Stimulated activated naive B cell treated with anti-CD40 and anti-IgM and Interleukin-4, amounts not matched to agents 10 μg/mL and 1 μg/mL and 100 μg/mL, for 72 hours (primary cell): ENCODE results near the gene TNIK.
"Not testable (repeated sequence)": the region's sequence is repeated elsewhere in the genome, so short reads cannot be mapped to it uniquely, and the experiment has no call there.

Experiments
- ATAC-seq, 2 donors: fragments of 150-1000 bp; cut with Tn5 transposase; replicated peaks; 2 replicates each; pipeline ENCODE4 v1.10.0; 2021; ENCODE audit warnings: moderate library complexity in 1 of 2
- DNase-seq: peaks from one replicate; pipeline ENCODE4 v3.0.0; 2021
- H3K27ac Mint-ChIP-seq: one replicate; pipeline ENCODE4 v1.8.0; 2022; ENCODE audit warnings: mild to moderate bottlenecking, mixed read lengths
- H3K27me3 Mint-ChIP-seq, 2 donors: one replicate each; pipeline ENCODE4 v1.8.0; 2022; ENCODE audit warnings: mixed read lengths in 2 of 2
- H3K36me3 Mint-ChIP-seq, 2 donors: one replicate each; pipeline ENCODE4 v1.8.0; 2022; ENCODE audit warnings: mixed read lengths in 2 of 2, mild to moderate bottlenecking in 1 of 2
- H3K4me1 Mint-ChIP-seq, 2 donors: one replicate each; pipeline ENCODE4 v1.8.0; 2022; ENCODE audit warnings: mixed read lengths in 2 of 2, mild to moderate bottlenecking in 1 of 2
- H3K4me3 Mint-ChIP-seq, 2 donors: one replicate each; pipeline ENCODE4 v1.8.0; 2022; ENCODE audit warnings: mild to moderate bottlenecking in 2 of 2, mixed read lengths in 2 of 2, moderate library complexity in 1 of 2
- H3K9me3 Mint-ChIP-seq, 2 donors: one replicate each; pipeline ENCODE4 v1.8.0; 2022; ENCODE audit warnings: mixed read lengths in 2 of 2, mild to moderate bottlenecking in 1 of 2

The TNIK gene

GRCh38 chr3:171428321-171428787 lies 31.9 kb downstream of the TNIK start:
- H3K27ac Mint-ChIP-seq, result no peak overlapping the region
- H3K4me3 Mint-ChIP-seq, result no peak overlapping the region
- peaks cover 0 to 1% of the 10 kb centered on the region in 2 donors for H3K9me3 Mint-ChIP-seq
- DNase-seq (no peak), ATAC-seq (no peak)
- H3K27me3 Mint-ChIP-seq, result no peaks in the 10 kb centered on the region
- H3K36me3 Mint-ChIP-seq, result no peaks in the 10 kb centered on the region
- no peaks in the 10 kb centered on the region for H3K4me1 Mint-ChIP-seq

GRCh38 chr3:171427771-171428320 lies 32.4 kb downstream of the TNIK start:
- DNase-seq (no peak), ATAC-seq (no peak)
- Mint-ChIP-seq H3K27me3 (no peaks in the 10 kb centered on the region), H3K36me3 (no peaks in the 10 kb centered on the region), H3K4me3 (no peak overlapping the region), H3K9me3 (peaks cover 0 to 1% of the 10 kb centered on the region in 2 donors), H3K27ac (no peak overlapping the region), H3K4me1 (no peaks in the 10 kb centered on the region)

GRCh38 chr3:171424063-171424462 lies 36.1 kb downstream of the TNIK start:
- H3K36me3 Mint-ChIP-seq, H3K27ac Mint-ChIP-seq, H3K27me3 Mint-ChIP-seq, DNase-seq, H3K4me3 Mint-ChIP-seq, H3K9me3 Mint-ChIP-seq, H3K4me1 Mint-ChIP-seq, ATAC-seq: not testable (repeated sequence)

- H3K36me3 Mint-ChIP-seq, H3K4me1 Mint-ChIP-seq, ATAC-seq, DNase-seq, H3K27me3 Mint-ChIP-seq, H3K4me3 Mint-ChIP-seq, H3K9me3 Mint-ChIP-seq, H3K27ac Mint-ChIP-seq: not testable (repeated sequence)
Observed at GRCh38 chr3:171422855-171423254, 37.4 kb downstream of the TNIK start.

GRCh38 chr3:171420667-171421066 lies 39.5 kb downstream of the TNIK start:
- peaks cover 0 to 1% of the 10 kb centered on the region in 2 donors for H3K9me3 Mint-ChIP-seq
- no peak for ATAC-seq
- DNase-seq, result no peak
- no peak overlapping the region for H3K27ac Mint-ChIP-seq
- no peak overlapping the region for H3K4me3 Mint-ChIP-seq
- no peaks in the 10 kb centered on the region for H3K36me3 Mint-ChIP-seq
- H3K27me3 Mint-ChIP-seq, result no peaks in the 10 kb centered on the region
- H3K4me1 Mint-ChIP-seq, result no peaks in the 10 kb centered on the region

GRCh38 chr3:171419457-171419856 lies 40.7 kb downstream of the TNIK start:
- DNase-seq, result no peak
- Mint-ChIP-seq H3K9me3 (peaks cover 0 to 1% of the 10 kb centered on the region in 2 donors), H3K36me3 (no peaks in the 10 kb centered on the region), H3K4me3 (no peak overlapping the region), H3K27me3 (peaks cover 0 to 4% of the 10 kb centered on the region in 2 donors), H3K4me1 (no peaks in the 10 kb centered on the region), H3K27ac (no peak overlapping the region)
- no peak for ATAC-seq

- H3K36me3 Mint-ChIP-seq, result no peaks in the 10 kb centered on the region
- H3K27me3 Mint-ChIP-seq, result peaks cover 0 to 4% of the 10 kb centered on the region in 2 donors
- no peak overlapping the region for H3K4me3 Mint-ChIP-seq
- H3K9me3 Mint-ChIP-seq, result no peaks in the 10 kb centered on the region
- no peaks in the 10 kb centered on the region for H3K4me1 Mint-ChIP-seq
- no peak for DNase-seq
- H3K27ac Mint-ChIP-seq, result no peak overlapping the region
- no peak for ATAC-seq
Observed at GRCh38 chr3:171417813-171418212, 42.4 kb downstream of the TNIK start.

GRCh38 chr3:171417137-171417536 lies 43.1 kb downstream of the TNIK start:
- Mint-ChIP-seq H3K27ac (no peak overlapping the region), H3K9me3 (no peaks in the 10 kb centered on the region), H3K4me3 (no peak overlapping the region)

GRCh38 chr3:171416666-171417065 lies 43.5 kb downstream of the TNIK start:
- no peaks in the 10 kb centered on the region for H3K9me3 Mint-ChIP-seq
- H3K4me1 Mint-ChIP-seq, result no peaks in the 10 kb centered on the region
- peaks cover 0 to 4% of the 10 kb centered on the region in 2 donors for H3K27me3 Mint-ChIP-seq
- H3K4me3 Mint-ChIP-seq, result no peak overlapping the region
- no peaks in the 10 kb centered on the region for H3K36me3 Mint-ChIP-seq
- no peak for ATAC-seq
- no peak overlapping the region for H3K27ac Mint-ChIP-seq
- DNase-seq, result no peak

More at GRCh38 chr3:171417137-171417536, 43.1 kb downstream of the TNIK start:
- ATAC-seq (no peak), DNase-seq (no peak)
- Mint-ChIP-seq H3K27me3 (peaks cover 0 to 4% of the 10 kb centered on the region in 2 donors), H3K36me3 (no peaks in the 10 kb centered on the region), H3K4me1 (no peaks in the 10 kb centered on the region)

GRCh38 chr3:171416061-171416460 lies 44.1 kb downstream of the TNIK start:
- no peaks in the 10 kb centered on the region for H3K4me1 Mint-ChIP-seq
- H3K9me3 Mint-ChIP-seq, result no peaks in the 10 kb centered on the region
- H3K27me3 Mint-ChIP-seq, result peaks cover 0 to 4% of the 10 kb centered on the region in 2 donors

GRCh38 chr3:171415070-171415469 lies 45.1 kb downstream of the TNIK start:
- ATAC-seq (no peak), DNase-seq (no peak)
- Mint-ChIP-seq H3K9me3 (no peaks in the 10 kb centered on the region), H3K4me1 (no peaks in the 10 kb centered on the region), H3K27me3 (peaks cover 0 to 4% of the 10 kb centered on the region in 2 donors), H3K36me3 (no peaks in the 10 kb centered on the region), H3K4me3 (no peak overlapping the region), H3K27ac (no peak overlapping the region)

More at GRCh38 chr3:171416061-171416460, 44.1 kb downstream of the TNIK start:
- ATAC-seq (no peak), DNase-seq (no peak)
- Mint-ChIP-seq H3K27ac (no peak overlapping the region), H3K36me3 (no peaks in the 10 kb centered on the region), H3K4me3 (no peak overlapping the region)

- no peak overlapping the region for H3K4me3 Mint-ChIP-seq
- ATAC-seq (no peak), DNase-seq (no peak)
- H3K36me3 Mint-ChIP-seq, result no peaks in the 10 kb centered on the region
- no peaks in the 10 kb centered on the region for H3K4me1 Mint-ChIP-seq
- H3K27me3 Mint-ChIP-seq, result peaks cover 0 to 4% of the 10 kb centered on the region in 2 donors
- H3K27ac Mint-ChIP-seq, result no peak overlapping the region
- no peaks in the 10 kb centered on the region for H3K9me3 Mint-ChIP-seq
Observed at GRCh38 chr3:171412473-171412872, 47.7 kb downstream of the TNIK start.

- Mint-ChIP-seq H3K4me3 (no peak overlapping the region), H3K27me3 (peaks cover 0 to 4% of the 10 kb centered on the region in 2 donors), H3K27ac (no peak overlapping the region), H3K4me1 (no peaks in the 10 kb centered on the region), H3K9me3 (no peaks in the 10 kb centered on the region), H3K36me3 (no peaks in the 10 kb centered on the region)
- no peak for DNase-seq
- ATAC-seq, result no peak
Observed at GRCh38 chr3:171412054-171412453, 48.2 kb downstream of the TNIK start.

GRCh38 chr3:171410186-171410585 lies 50.0 kb downstream of the TNIK start:
- H3K9me3 Mint-ChIP-seq, result no peaks in the 10 kb centered on the region
- H3K4me1 Mint-ChIP-seq, result no peaks in the 10 kb centered on the region
- H3K4me3 Mint-ChIP-seq, result no peak overlapping the region
- no peaks in the 10 kb centered on the region for H3K36me3 Mint-ChIP-seq
- peaks cover 0 to 4% of the 10 kb centered on the region in 2 donors for H3K27me3 Mint-ChIP-seq
- no peak overlapping the region for H3K27ac Mint-ChIP-seq
- ATAC-seq (no peak), DNase-seq (no peak)

GRCh38 chr3:171407759-171408158 lies 52.4 kb downstream of the TNIK start:
- DNase-seq, result no peak
- Mint-ChIP-seq H3K36me3 (no peaks in the 10 kb centered on the region), H3K27me3 (no peaks in the 10 kb centered on the region), H3K9me3 (no peaks in the 10 kb centered on the region), H3K27ac (no peak overlapping the region), H3K4me3 (no peak overlapping the region), H3K4me1 (no peaks in the 10 kb centered on the region)
- no peak for ATAC-seq
